H1 (cell line): ENCODE data around the gene EEPD1. TPM values are rescaled to one million over a fixed set of nuclear protein-coding genes. Genes with fewer than 3 reads are reported as not detected.

Source experiments
- ASH2L ChIP-seq: fragments of 200-600, 300-600 bp; sonication (generic); IDR thresholded peaks from one replicate; pipeline ENCODE4 v1.7.1; 2017; ENCODE audit warnings: low read length
- BRCA1 ChIP-seq: IDR thresholded peaks from 2 replicates; pipeline ENCODE4 v1.6.1; 2012; ENCODE audit warnings: low read depth, low read length, improper control_type of control experiment
- CHD7 ChIP-seq: fragments of 300-600 bp; sonication (generic); IDR thresholded peaks from 2 replicates; pipeline ENCODE4 v1.7.1; 2012; ENCODE audit warnings: low read length, moderate library complexity, mild to moderate bottlenecking, inconsistent platforms; ENCODE audit not compliant: insufficient replicate concordance
- E2F6 ChIP-seq: IDR thresholded peaks from 2 replicates; pipeline ENCODE4 v1.6.1; 2012; ENCODE audit warnings: inconsistent platforms
- EP300 ChIP-seq, 2 experiments: IDR thresholded peaks; 1 replicate in 1 of 2; 2 replicates in 1 of 2; pipeline ENCODE4 v1.6.1; 2011 to 2012; ENCODE audit warnings: low read depth in 2 of 2, low read length in 2 of 2, mild to moderate bottlenecking in 2 of 2, borderline replicate concordance in 1 of 2, inconsistent platforms in 1 of 2, moderate library complexity in 1 of 2
- HDAC6 ChIP-seq: IDR thresholded peaks from one replicate; pipeline ENCODE4 v1.7.1; 2012; ENCODE audit warnings: low read depth, mild to moderate bottlenecking, inconsistent platforms, low read length, moderate library complexity
- JUN ChIP-seq: IDR thresholded peaks from 2 replicates; pipeline ENCODE4 v1.6.1; 2011; ENCODE audit warnings: low read depth, mild to moderate bottlenecking, improper control_type of control experiment, low read length
- KDM1A ChIP-seq: fragments of 200-600, 300-600 bp; sonication (generic); IDR thresholded peaks from 2 replicates; pipeline ENCODE4 v1.7.1; 2016; ENCODE audit warnings: mild to moderate bottlenecking, low read length, borderline replicate concordance
- RBBP5 ChIP-seq: IDR thresholded peaks from 2 replicates; pipeline ENCODE4 v1.7.1; 2012; ENCODE audit warnings: low read depth, mild to moderate bottlenecking, inconsistent platforms, low read length, moderate library complexity, borderline replicate concordance
- RXRA ChIP-seq: IDR thresholded peaks from 2 replicates; pipeline ENCODE4 v1.6.1; 2011; ENCODE audit warnings: low read depth, mild to moderate bottlenecking, low read length, moderate library complexity; ENCODE audit not compliant: insufficient read depth
- SIX5 ChIP-seq: IDR thresholded peaks from 2 replicates; pipeline ENCODE4 v1.6.1; 2011; ENCODE audit warnings: mild to moderate bottlenecking, low read depth, low read length
- SP1 ChIP-seq: IDR thresholded peaks from 2 replicates; pipeline ENCODE4 v1.6.1; 2011; ENCODE audit warnings: low read depth, low read length
- polyA plus RNA-seq, 7 experiments: library from polyadenylated mRNA; depleted of rRNA in 3 of 7; stranded (reverse) in 5 of 7; unstranded in 2 of 7; fragments of >200 nt in 5 of 7; fragments of 200-250 nt in 2 of 7; gene quantifications; 1 replicate in 5 of 7; 2 replicates in 1 of 7; 4 replicates in 1 of 7; pipeline versions ENCODE4 v1.2.1 to v1.2.3, GENCODE V29; 2011 to 2013; ENCODE audit warnings: missing spikeins in 2 of 7, mixed read lengths in 2 of 7
- total RNA-seq: library from RNA; stranded (reverse); fragmentation: NEBNext Ultra II Directional; extraction: Animal tissue kit (Norgen Biotek cat#: 25700); gene quantifications from 2 replicates; pipeline ENCODE4 v1.2.1, GENCODE V29; 2021

Gene EEPD1
- total and polyA plus RNA-seq, 2 of the 8 experiments (the other 6 are each of a cell fraction or from before 2014, with no cell fraction given) = 3.1 to 7.8 TPM

GRCh38 chr7:36314491-36314890, 161.4 kb downstream of the EEPD1 start (continued):
- TF ChIP-seq CHD7 (no peak), RXRA (no peak), BRCA1 (no peak), ASH2L (no peak), HDAC6 (no peak), JUN (no peak), KDM1A (no peak), RBBP5 (no peak), SP1 (no peak), E2F6 (no peak), EP300 (IDR thresholded peaks at IDR 0.05; ENCODE audit: borderline replicate concordance in 1 of 2, low read depth in 2 of 2, low read length in 2 of 2) (no peak), SIX5 (no peak)
